Fibroblast of pulmonary artery (primary cell): ENCODE data around the gene RPS21.
A peak's percentile ranks its signal among the peaks of the same experiment; 100 is the strongest.

ENCODE experiments used
- DNase-seq: peaks from one replicate; pipeline ENCODE4 v3.0.0-alpha.2; 2010; ENCODE audit warnings: low read depth
- H3K4me3 ChIP-seq: replicated peaks from 2 replicates; pipeline ENCODE4 v1.5.1; 2011; ENCODE audit warnings: low read depth, mild to moderate bottlenecking, control low read depth, low read length, moderate library complexity
- CTCF ChIP-seq: IDR thresholded peaks from 2 replicates; pipeline ENCODE4 v1.5.1; 2011; ENCODE audit warnings: mild to moderate bottlenecking, control low read depth, low read length, inconsistent platforms; ENCODE audit errors: missing control alignments

The RPS21 gene

GRCh38 chr20:62386383-62387218, at the start of gene RPS21:
Gene RPS21 (plus strand): TSS chr20:62387103. CDS start chr20:62387339, 236 bp downstream.
- H3K4me3 ChIP-seq: peak within 1 kb of the TSS; percentile 95
- no peak for TF ChIP-seq CTCF
- DNase-seq: peak; percentile 91

- H3K4me3 ChIP-seq: no peak overlapping the region
- DNase-seq: no peak
- no peak for TF ChIP-seq CTCF
Observed at GRCh38 chr20:62337558-62338293, 49.2 kb upstream of the RPS21 start.

GRCh38 chr20:62338294-62338620, 48.6 kb upstream of the RPS21 start:
- DNase-seq: no peak
- H3K4me3 ChIP-seq: no peak overlapping the region
- TF ChIP-seq CTCF: no peak

- no peak for TF ChIP-seq CTCF
- H3K4me3 ChIP-seq: no peak overlapping the region
- DNase-seq: no peak
Observed at GRCh38 chr20:62339647-62340062, 47.2 kb upstream of the RPS21 start.

- H3K4me3 ChIP-seq: no peak overlapping the region
- no peak for DNase-seq
- no peak for TF ChIP-seq CTCF
Observed at GRCh38 chr20:62342910-62343309, 44.0 kb upstream of the RPS21 start.

- no peak overlapping the region for H3K4me3 ChIP-seq
- no peak for TF ChIP-seq CTCF
- no peak for DNase-seq
Observed at GRCh38 chr20:62344092-62344491, 42.8 kb upstream of the RPS21 start.
